GM04504 (cell line): ENCODE data around the gene PIGZ.

Experiments
- DNase-seq: peaks from one replicate; pipeline ENCODE4 v3.0.0-alpha.2; 2012; ENCODE audit warnings: low read depth

The PIGZ gene, protein sequence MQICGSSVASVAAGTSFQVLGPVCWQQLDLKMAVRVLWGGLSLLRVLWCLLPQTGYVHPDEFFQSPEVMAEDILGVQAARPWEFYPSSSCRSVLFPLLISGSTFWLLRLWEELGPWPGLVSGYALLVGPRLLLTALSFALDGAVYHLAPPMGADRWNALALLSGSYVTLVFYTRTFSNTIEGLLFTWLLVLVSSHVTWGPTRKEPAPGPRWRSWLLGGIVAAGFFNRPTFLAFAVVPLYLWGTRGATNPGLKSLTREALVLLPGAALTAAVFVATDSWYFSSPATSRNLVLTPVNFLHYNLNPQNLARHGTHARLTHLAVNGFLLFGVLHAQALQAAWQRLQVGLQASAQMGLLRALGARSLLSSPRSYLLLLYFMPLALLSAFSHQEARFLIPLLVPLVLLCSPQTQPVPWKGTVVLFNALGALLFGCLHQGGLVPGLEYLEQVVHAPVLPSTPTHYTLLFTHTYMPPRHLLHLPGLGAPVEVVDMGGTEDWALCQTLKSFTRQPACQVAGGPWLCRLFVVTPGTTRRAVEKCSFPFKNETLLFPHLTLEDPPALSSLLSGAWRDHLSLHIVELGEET

DNA sequence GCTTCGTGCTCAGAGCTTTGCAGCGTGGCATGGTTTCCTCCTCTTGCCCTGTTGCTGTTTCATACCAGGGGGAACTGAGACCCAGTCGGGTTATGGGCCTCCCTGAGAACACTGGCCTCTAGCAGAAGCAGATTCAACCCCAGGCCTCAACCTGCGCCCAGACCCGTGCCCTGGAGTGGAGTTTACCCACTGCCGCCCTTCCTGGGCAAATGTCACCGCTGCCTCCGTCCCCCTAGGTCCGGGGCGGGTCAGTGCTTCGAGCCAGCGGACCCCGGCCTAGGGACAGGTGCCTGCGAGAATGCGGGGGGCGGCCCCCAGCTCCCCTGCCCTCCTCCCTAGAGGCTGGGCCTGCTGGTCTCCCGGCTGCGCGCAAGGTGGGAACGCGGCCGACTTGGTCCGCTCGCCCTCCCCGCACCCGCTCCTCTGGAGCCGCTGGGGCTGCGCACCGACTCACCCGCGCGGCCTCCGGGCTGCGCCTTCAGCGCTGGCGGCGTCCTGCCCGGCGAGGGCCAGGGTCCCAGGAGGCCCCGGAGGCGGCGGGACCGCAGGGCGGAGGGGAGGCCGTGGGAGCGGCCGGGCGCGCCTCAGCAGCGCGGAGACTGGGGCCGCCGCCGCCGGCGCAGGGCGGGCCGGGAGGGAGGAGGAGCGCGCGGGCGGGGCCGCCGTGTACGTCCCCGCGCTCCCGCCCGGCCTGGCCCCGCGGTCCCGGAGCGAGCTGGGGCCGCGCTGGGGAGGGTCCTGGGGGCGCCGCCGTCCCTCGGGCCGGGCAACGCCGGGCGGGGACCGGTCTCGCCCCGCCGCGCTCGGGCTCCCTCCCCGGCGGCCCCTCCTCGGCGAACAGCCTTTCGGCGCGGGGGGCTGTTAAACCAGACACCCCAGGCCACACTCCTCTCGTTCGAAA lies at the start of gene PIGZ:
TSS of gene PIGZ (minus strand) at position 601 of the 901 bp plus-strand sequence. CDS start 16,802 bp downstream, outside the sequence.
- DNase-seq: no peak

DNA sequence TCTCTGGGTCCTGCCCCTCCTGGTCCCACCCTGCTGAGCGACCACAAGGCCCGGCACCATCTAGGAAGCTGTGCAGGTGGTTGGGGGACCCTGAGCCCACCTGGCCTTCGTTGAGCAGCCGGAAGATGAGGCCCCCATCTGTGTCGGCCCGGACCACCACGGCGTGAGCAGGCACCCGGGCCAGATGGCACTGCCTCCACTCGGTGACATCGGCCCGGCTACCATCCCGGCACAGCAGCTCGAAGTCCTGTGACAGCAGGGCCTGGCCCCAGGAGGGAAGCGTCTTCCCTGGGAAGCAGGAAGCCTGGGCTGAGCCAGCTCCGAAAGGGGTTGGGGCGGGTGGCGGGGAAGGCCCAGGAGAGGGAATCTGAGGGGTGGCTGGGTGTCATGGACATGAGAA lies 48.4 kb upstream of the PIGZ start:
- DNase-seq: no peak

DNA sequence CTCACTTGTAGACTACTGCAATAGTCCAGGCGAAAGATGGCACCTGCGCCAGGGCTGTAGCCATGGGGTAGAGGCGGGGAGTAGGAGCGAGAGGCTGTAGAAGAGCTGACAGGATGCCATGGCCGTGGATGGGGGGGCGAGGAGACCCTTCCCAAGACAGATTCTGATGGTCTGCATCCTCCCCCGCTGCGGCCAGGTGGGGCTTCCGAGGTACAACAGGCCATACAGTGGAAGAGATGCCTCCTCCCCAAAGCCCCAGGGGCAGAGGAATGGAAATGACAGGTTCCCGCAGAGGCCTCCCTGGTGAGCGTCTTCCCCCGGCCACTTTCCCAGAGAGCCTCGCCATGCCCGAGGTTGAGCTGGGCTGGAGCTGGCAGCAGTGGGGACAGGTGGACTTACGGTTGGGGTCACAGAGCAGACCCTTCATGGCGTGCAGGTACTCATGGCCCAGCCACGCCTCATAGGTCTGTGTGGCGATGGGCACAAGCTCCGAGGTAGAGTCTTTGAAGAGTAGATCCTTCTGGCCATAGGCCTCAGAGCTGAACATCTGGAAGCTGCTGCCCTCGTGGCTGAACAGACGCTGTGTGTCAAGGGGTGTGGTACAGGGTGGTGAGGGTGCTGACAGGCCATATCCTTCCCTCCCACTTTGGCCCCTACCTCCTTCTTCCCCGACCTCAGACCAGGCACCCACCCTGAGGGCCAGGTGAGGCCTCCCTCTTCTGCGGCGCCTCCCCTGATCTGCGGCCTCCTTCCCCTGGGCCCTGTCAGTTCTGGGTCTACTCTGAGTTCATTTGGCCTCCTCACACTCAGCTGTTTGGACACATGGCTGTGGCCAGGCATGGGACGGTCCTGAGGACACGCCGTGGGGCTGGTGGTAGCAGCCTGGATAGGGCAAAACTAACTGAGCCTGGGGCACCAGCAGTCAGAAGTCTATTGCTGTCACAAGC lies 47.4 kb upstream of the PIGZ start:
- DNase-seq: no peak

DNA sequence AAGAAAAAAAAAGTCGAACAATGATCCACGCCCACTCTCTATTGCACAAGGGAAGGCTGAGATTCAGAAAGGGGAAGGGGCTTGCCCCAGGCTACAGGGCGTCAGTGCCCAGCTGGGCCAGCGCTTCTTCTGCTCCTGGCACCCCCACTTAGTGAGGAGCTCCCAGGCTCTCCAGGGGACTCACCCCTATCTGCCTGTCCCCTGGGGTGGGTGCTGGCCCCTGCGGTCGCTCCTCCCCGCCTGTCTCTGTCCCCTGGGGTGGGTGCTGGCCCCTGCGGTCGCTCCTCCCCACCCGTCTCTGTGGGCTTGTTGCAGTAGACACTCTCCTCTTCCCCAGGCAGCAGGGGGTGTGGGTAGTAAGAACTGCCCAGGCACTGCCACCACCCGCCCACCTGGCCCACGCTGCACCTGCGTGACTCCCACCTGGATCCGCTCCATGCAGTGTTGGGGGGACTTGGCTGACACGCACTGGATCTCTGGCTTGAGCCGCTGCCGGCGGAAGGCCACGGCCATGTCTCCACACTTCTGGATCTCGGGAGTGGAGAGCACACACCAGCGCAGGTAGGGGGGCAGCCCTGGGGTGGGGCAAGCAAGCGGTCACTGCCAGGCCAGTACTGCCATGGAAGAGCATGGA lies 46.4 kb upstream of the PIGZ start:
- DNase-seq: no peak

DNA sequence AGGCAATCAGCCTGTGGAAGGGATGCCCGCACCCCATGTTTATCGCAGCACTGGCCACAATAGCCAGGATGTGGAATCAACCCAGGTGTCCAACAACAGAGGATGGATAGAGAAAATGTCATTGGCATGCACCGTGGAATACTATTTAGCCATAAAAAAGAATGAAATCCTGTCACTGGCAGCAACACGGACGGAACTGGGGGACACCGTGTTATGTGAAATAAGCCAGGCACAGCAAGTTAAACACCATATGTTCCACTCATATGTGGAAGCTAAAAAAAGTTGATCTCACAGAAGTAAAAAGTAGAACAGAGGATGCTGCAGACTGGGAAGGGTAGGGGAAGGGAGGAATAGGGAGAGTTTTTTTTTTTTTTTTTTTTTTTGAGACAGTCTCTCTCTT lies 45.4 kb upstream of the PIGZ start:
- DNase-seq: no peak

DNA sequence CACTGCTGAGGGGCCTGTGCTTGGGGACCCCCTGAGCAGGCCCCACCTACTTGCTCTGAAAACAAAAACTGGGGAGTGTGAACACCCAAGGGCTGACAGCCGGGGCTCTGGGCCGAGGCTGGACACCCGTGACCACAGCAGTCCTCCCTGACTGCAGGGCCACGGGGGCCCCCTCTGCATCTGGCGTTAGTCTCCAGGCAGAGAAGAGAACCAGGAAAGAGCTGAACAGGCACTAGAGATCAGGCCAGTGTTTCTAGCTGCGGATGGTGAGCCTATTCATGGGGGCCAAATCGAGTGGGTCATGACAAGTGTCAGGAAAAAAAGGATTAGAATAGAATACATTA lies 43.9 kb upstream of the PIGZ start:
- DNase-seq: no peak

DNA sequence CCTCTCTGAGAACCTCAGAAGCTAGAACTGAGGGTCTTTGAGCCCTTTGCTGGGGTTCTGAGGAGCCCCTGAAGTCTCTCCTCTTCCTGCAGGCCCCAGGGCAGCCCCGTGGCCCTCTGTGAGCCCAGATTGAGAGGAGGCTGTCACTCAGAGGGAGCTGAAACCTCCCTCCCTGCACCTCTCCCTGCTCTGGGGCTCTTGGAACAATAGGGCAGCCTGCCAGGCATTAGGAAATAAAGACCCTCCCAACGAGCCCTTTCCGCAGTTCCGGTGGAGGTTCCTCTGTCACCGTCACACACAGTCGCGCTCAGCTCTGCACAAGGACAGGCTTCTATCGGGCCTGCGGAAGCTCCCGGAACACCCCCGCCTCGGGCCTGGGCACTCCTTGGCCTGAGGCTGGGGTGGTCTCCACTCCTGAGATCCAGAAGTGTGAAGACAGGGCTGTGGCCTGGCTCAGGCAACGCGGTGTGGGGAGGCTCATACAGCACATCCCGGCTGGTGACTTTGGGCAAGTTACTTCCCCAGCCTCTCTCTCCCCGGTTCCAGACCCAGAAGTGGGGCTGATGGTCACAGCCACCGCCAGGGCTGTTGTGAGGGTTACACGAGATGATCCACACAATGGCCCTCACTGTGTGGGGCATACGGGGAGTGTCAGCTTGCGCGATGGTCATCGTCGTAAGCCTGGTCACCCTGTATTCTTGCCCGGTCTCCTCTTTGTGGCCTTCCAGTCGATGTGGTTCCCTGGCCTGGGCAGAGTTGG lies 43.3 kb upstream of the PIGZ start:
- no peak for DNase-seq

DNA sequence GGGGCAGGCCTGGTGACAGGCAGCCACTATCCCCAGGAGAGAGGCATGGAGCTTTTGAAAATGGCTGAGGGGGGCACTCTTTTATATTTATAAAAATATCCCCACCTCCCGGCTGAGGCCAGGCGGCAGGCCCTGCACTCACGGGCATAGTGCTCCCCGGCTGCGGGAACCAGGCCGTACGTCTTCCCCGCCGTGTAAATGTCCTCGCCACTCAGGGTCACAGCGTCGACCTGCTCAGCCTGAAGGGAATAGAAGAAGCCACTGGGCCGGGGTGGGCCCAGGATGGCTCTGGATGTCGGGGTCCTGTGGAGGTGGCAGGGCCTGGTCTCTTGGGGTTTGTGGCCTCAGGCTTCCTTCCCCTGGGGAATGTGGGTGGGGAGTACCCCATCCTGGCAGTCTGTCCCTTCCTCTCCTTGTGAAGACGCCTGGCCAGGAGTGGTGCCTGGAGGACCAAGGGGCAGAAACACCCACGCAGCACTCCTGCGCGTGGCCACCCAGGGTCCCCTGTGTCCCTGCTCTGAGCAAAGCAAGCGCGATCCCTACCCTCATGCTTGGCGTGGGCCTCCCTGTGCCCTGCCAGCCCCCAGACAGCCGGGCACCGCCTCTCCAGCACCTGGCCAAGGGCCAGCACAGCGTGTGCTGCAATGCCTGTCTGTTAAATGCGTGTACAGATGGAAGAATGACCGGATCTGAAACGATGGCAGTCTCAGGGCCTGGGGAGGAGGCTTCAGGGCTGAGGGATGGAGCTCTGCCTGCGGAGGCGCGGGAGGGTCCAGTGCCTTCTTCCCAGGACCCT lies 42.1 kb upstream of the PIGZ start:
- no peak for DNase-seq

DNA sequence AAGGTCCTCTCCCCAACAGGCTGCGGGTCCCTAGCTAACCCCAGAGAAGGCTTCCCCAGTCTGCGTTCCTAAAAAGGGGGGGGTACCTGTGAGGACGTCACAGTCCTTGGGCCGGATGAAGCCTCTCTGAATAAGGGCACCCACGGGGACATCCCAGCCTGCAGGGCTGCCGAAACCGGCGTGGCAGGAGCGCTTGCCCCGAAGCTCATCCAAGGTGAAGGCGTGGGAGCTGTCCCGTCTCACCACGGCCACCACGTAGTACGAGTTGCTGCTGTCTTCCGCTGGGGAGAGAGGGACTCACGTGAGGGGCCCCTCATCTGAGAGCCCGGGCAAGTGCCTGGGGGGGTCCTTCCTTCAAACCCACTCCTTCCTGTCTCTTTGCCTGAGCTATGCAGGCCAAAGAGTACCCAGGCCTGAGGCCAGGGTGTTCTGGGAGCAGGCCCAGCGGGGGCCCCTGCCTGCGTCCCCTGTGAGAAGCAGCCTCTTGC lies 40.9 kb upstream of the PIGZ start:
- no peak for DNase-seq

DNA sequence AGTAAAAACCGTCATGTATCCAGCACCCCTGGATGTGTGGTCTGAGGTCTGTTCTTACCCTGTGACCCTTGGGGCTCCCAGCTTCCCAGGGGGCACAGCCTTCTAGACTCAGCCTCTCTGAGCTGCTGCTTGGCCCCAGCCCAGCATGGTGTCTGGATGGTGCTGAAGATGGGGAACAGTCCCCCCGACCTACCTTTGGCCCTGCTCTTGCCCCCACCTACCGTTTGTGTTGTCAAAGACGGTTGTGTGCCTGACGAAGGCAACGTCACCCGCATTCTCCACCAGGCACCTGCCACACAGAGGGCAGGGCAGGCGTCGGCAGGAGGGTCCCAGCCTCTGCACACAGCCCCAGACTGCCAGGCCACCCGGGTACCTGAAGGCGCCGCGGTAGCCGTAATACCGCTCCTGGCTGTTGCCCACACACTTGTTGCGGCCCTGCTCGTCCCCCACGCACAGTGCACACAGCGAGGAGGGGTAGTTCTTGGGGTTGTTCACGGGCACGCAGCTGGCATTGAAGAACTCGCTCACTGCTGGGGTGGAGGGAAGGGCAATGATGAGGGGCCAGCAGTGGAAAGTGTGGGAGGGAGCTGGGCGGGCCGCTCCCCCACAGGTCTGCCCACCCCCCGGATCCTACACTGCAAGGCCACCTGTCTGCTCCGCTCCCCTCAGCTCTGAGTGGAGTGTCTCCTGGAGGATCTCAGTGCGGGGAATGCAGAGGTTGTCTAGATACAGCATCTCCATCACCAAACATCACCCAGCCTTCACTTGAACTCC lies 40.0 kb upstream of the PIGZ start:
- no peak for DNase-seq

DNA sequence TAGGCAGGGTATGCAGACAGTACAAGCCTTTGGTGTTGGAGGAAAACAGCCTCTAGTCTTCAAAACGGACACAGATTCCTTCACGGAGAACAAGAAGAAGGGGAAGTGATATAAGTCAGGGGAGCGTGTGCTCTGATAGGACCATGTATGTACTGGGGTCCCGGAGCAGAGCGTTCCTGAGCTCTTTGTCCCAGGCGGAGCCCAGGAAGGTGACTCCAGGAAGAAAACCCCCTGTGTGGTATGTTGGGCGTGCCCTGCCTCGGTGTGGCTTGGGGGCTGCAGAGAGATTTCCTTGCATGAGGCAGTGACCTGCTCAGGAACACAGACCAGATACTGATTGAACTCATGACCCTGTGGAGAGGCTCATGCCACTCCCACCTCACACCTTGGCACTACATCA lies 39.3 kb upstream of the PIGZ start:
- no peak for DNase-seq

DNA sequence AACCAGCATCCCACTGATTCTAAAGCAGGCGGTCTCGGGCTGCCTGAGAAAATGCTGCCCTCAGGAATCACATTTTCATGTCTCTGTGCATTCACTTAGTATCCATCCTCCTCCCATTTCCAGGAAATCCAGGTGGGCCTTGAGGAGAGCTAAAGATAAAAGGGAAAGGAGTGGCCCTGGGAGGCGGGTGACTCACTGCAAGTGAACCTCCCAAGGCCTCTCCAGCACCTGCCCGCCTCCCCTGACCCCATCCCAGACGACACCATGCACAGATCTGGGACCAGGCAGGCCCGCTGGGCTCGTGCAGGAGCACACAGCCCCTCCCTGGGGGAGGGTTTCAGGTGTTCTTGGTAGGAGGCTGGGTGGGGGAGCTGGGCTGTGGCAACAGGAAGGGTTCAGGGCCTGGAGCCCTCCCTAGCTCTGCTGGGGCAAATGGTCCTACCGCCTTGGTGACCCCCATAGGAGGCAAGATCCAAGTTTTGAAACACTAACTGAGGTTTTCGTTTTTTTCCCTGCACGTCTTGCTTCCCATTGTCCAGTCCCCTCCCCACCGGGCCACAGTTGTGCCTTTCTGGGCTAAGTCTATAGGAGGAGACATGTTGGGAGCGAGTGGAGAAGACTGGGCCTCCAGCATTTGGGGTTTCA lies 38.8 kb upstream of the PIGZ start:
- DNase-seq: no peak

DNA sequence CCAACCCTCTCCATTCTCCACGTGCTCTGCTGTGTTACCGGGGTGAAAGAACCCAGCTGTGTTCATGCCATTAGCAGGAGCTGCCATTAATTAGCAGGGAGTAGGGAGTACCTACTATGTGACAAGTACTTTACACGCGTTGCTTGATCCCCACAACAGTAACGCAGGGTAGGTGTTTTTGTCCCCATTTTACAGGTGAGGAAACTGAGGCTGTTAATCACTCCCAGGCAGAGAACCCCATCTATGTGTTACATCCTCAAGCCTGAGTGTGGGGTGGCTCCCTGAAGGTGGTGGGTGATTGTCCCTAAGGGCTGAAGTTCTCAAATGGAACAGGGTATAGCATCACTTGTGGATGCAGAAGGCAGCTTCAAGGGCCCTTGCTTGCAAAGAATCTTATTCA lies 38.2 kb upstream of the PIGZ start:
- no peak for DNase-seq

DNA sequence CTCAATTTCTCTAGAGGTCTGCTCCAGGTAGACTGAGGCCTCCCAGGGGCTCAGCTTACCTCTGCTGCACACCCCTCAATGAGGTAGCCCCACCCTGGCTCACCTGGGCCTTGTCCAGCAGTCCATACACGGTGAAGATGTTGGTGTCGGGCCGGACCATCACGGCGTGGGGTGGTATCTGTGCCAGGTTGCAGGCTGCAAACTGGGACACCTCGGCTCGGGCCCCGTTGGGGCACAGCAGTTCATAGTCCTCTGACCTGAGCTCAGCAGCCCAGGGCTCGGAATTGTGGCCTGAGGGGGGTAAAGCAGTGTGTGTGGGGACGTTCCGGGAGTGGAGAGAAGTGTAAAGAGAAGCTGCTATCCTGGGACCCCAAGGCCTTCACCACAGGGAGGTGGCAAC lies 37.8 kb upstream of the PIGZ start:
- no peak for DNase-seq

DNA sequence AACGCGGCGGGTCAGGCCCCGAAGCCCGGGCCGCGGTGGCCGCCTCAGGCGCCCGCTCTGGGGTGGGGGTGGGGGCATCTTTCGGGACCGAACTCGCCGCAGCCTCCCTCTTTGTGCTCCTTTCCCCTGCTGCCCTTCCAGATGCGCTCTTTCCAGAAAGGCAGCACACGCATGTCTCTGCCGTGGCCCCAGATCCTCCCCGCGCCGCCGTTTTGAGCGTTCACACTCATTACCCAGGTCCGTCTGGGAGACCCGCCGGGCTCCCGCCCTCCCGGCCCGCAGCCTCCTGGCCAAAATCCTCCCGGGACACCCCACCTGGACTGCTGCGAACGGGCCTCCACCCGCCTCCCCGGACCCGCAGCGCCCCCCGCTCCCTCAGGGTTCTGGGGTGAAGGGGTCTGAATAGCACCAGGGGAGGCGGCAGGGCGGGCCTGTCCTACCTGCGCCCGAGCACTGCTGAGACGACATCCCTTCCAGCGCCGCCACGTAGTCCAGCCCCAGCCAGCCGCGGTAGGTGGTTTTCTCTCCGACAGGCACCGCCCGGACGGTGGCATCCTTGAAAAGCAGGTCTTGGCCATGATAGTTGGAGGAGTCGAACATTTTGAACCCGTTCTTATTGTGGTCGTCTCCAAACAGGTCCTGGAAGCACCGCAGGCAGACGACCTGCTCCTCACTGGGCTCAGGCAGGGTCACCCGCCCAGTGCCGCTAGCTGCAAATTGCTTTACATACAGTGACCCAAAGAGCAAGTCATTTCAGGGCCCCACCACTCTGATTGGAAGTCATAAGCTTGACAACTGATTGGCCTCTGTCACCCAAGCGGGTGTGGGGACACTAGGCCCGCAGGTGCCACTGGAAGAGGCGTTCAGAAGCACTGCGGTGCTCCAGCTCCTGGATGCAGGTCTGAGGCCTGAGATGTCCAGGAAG lies 35.1 kb upstream of the PIGZ start:
- no peak for DNase-seq

DNA sequence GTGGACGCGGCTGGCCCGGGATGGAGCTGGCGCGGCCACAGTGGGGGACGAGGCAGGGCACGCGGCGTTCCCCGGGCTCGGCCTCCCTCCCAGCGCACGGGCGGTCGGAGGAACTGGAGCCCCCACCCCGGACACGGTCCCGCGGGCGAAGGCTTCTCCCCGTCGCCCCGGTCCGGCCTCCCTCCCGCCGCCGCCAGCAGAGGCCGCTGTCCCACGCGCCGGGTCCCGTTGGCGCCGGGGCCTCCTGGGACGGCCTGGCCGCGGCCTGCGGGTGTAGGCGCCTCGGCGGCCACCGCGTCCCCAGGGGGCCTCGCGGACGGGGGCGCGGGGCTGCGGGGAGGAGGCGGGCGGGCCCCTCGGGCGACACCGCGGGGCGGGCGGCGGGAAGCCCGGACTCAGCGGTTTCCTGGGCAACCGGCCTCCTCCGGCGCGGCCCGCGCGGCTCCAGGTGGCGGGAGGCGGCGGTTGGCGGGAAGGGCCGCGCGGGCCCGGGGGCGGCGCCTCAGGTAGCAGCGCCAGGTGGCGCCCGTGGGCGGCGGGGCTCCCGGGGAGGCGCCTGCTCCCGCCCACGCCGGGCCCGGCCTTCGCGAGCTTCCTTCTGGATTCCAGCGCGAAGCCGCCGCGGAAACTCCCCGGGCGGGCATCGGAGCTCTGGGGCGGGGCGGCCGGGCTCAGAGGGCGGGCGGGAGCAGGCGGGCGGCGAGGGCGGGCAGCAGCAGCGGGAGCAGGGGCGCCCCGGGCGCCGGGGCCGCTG lies 34.2 kb upstream of the PIGZ start:
- DNase-seq: peak; percentile 40
